MM.1S (cell line): ENCODE measurements around the gene SOWAHC.

Source experiments
- DNase-seq: peaks from one replicate; pipeline ENCODE4 v3.0.0-alpha.2; 2015
- H2AFZ ChIP-seq: fragments of 300-600 bp; sonication (generic); 2 replicates; pipeline ENCODE4 v1.6.0; 2016; ENCODE audit warnings: antibody characterized with exemption, low read length
- H3F3A ChIP-seq: fragments of 300-600 bp; sonication (generic); 2 replicates; pipeline ENCODE4 v1.6.1; 2016; ENCODE audit warnings: mild to moderate bottlenecking, antibody characterized with exemption, low read length, moderate library complexity, mixed read lengths; ENCODE audit not compliant: insufficient read depth
- H3K27ac ChIP-seq: fragments of 300-600 bp; sonication (generic); 2 replicates; pipeline ENCODE4 v1.5.1; 2016; ENCODE audit warnings: mild to moderate bottlenecking, low read length
- H3K27me3 ChIP-seq: fragments of 300-600 bp; sonication (generic); replicated peaks from 2 replicates; pipeline ENCODE4 v1.6.0; 2016; ENCODE audit warnings: low read length; ENCODE audit not compliant: insufficient read depth
- H3K36me3 ChIP-seq: fragments of 300-600 bp; sonication (generic); replicated peaks from 2 replicates; pipeline ENCODE4 v1.6.1; 2016; ENCODE audit warnings: mild to moderate bottlenecking, low read length, mixed read lengths; ENCODE audit not compliant: insufficient read depth
- H3K4me1 ChIP-seq: fragments of 300-600 bp; sonication (generic); 2 replicates; pipeline ENCODE4 v1.6.1; 2016; ENCODE audit warnings: low read length, mixed read lengths
- H3K4me2 ChIP-seq: fragments of 300-600 bp; sonication (generic); 2 replicates; pipeline ENCODE4 v1.6.0; 2016; ENCODE audit warnings: low read depth, low read length
- H3K4me3 ChIP-seq: fragments of 300-600 bp; sonication (generic); 2 replicates; pipeline ENCODE4 v1.5.1; 2016; ENCODE audit warnings: low read length, mixed read lengths
- H3K79me2 ChIP-seq: fragments of 300-600 bp; sonication (generic); 2 replicates; pipeline ENCODE4 v1.6.1; 2016; ENCODE audit warnings: mixed run types, low read length, mixed read lengths
- H3K9ac ChIP-seq: fragments of 300-600 bp; sonication (generic); 2 replicates; pipeline ENCODE4 v1.6.1; 2016; ENCODE audit warnings: low read length, mixed read lengths
- H3K9me2 ChIP-seq: fragments of 300-600 bp; sonication (generic); replicated peaks from 2 replicates; pipeline ENCODE4 v1.6.1; 2016; ENCODE audit warnings: mild to moderate bottlenecking, low read length, mixed read lengths; ENCODE audit not compliant: insufficient read depth
- H3K9me3 ChIP-seq: fragments of 300-600 bp; sonication (generic); replicated peaks from 2 replicates; pipeline ENCODE4 v1.6.1; 2016; ENCODE audit warnings: mild to moderate bottlenecking, low read length, mixed read lengths; ENCODE audit not compliant: insufficient read depth
- H4K20me1 ChIP-seq: fragments of 300-600 bp; sonication (generic); 2 replicates; pipeline ENCODE4 v1.6.1; 2016; ENCODE audit warnings: mild to moderate bottlenecking, low read length, moderate library complexity, mixed read lengths; ENCODE audit not compliant: insufficient read depth
- CTCF ChIP-seq: fragments of 300-600 bp; sonication (generic); IDR thresholded peaks from 2 replicates; pipeline ENCODE4 v1.5.1; 2016; ENCODE audit warnings: antibody characterized with exemption, low read length, mixed read lengths
- EZH2 ChIP-seq: fragments of 300-600 bp; sonication (generic); optimal IDR thresholded peaks from 2 replicates; pipeline ENCODE3; 2017; ENCODE audit warnings: low read depth, mild to moderate bottlenecking, antibody characterized with exemption, low read length, mixed read lengths
- EZH2phosphoT487 ChIP-seq: fragments of 300-600 bp; sonication (generic); IDR thresholded peaks from 2 replicates; pipeline ENCODE4 v1.6.1; 2018; ENCODE audit warnings: antibody characterized with exemption, low read length

SOWAHC gene

GRCh38 chr2:109582928-109583895 is 31.0 kb upstream of the SOWAHC start:
- H3K9me2 ChIP-seq, result no peaks in the 10 kb centered on the region
- no peaks in the 10 kb centered on the region for H4K20me1 ChIP-seq
- H3K4me1 ChIP-seq, result peaks cover 18% of the 10 kb centered on the region
- H3K36me3 ChIP-seq, result no peaks in the 10 kb centered on the region
- H3F3A ChIP-seq, result no peaks in the 10 kb centered on the region; the same call in 1 of the 2 replicates
- peak; percentile 62 for DNase-seq
- TF ChIP-seq EZH2phosphoT487 (no peak), CTCF (peak; percentile 37), EZH2 (no peak)
- no peaks in the 10 kb centered on the region for H3K27me3 ChIP-seq
- no peak overlapping the region for H3K9ac ChIP-seq
- H2AFZ ChIP-seq, result no peak overlapping the region
- H3K4me2 ChIP-seq, result peak overlapping the region; percentile 50; the same call in 1 of the 2 replicates
- H3K27ac ChIP-seq, result peak overlapping the region; percentile 65; the same call in 1 of the 2 replicates
- H3K4me3 ChIP-seq, result no peak overlapping the region
- H3K79me2 ChIP-seq, result peaks cover 36% of the 10 kb centered on the region
- H3K9me3 ChIP-seq, result no peaks in the 10 kb centered on the region

- Histone ChIP-seq H3K27ac (no peak overlapping the region), H3K79me2 (peaks cover 49% of the 10 kb centered on the region), H3K36me3 (no peaks in the 10 kb centered on the region), H3K9me2 (no peaks in the 10 kb centered on the region), H3K4me1 (peaks cover 28% of the 10 kb centered on the region), H3K9ac (no peak overlapping the region), H3K4me3 (no peak overlapping the region), H4K20me1 (no peaks in the 10 kb centered on the region), H3K4me2 (no peak overlapping the region), H3F3A (no peaks in the 10 kb centered on the region; the same call in 1 of the 2 replicates), H3K27me3 (no peaks in the 10 kb centered on the region), H3K9me3 (no peaks in the 10 kb centered on the region), H2AFZ (no peak overlapping the region)
- DNase-seq, result no peak
- no peak for TF ChIP-seq EZH2
- TF ChIP-seq CTCF, result no peak
- TF ChIP-seq EZH2phosphoT487, result no peak
These were observed 27.5 kb upstream of the SOWAHC start for GRCh38 chr2:109586687-109587086.

DNA sequence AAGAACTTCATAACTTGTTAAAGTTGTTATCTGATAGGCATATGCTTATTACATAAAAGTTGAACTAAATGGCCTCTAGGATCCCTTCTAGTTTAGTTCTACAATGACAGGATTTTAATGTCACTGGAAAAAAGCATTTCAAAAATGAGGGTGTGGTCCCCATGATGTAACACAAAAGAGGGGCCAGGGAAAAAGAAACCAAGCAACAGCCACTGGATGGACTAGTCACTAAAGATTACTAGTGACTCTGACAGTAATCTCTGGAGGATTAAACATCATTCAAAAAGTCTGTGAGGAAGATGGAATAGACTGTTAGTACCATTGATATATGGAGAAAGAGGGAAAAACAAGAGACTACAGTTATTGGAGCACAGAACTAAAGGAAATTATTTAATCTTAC is 23.0 kb upstream of the SOWAHC start:
- H3K4me3 ChIP-seq, result no peak overlapping the region
- H2AFZ ChIP-seq, result no peak overlapping the region
- no peak overlapping the region for H3K9ac ChIP-seq
- H3K36me3 ChIP-seq, result no peaks in the 10 kb centered on the region
- peaks cover 71% of the 10 kb centered on the region for H3K79me2 ChIP-seq
- no peak overlapping the region for H3K27ac ChIP-seq
- no peak for DNase-seq
- peaks cover 38% of the 10 kb centered on the region for H3K4me1 ChIP-seq
- TF ChIP-seq EZH2phosphoT487 (no peak), EZH2 (no peak), CTCF (no peak)
- no peaks in the 10 kb centered on the region for H3K27me3 ChIP-seq
- peaks cover 14% of the 10 kb centered on the region for H3F3A ChIP-seq
- no peaks in the 10 kb centered on the region for H3K9me2 ChIP-seq
- H3K9me3 ChIP-seq, result no peaks in the 10 kb centered on the region
- H3K4me2 ChIP-seq, result no peak overlapping the region
- H4K20me1 ChIP-seq, result no peaks in the 10 kb centered on the region
